CD8-positive, alpha-beta memory T cell (primary cell): ENCODE measurements around the gene AHNAK. TPM values are rescaled to one million over a fixed set of nuclear protein-coding genes. Genes with fewer than 3 reads are reported as not detected.
"Not testable (repeated sequence)": the region's sequence is repeated elsewhere in the genome, so short reads cannot be mapped to it uniquely, and the experiment has no call there.

ENCODE experiments used
- CTCF ChIA-PET: fragments of 350-600 bp; sonication (Branson Sonifier 250); formaldehyde crosslinking; loops from one replicate; lab custom pipeline; 2021; ENCODE audit warnings: antibody characterized with exemption; lab: Charles Lee
- POLR2A ChIA-PET: fragments of 350-600 bp; sonication (Branson Sonifier 250); formaldehyde crosslinking; loops from one replicate; lab custom pipeline; 2021; ENCODE audit warnings: antibody characterized with exemption; lab: Charles Lee
- DNase-seq, 5 donors: peaks; one replicate each; pipeline versions ENCODE4 v3.0.0 to v3.0.0-alpha.2; 2020 to 2022; ENCODE audit warnings: mixed read lengths in 1 of 5
- H3K27ac ChIP-seq: one replicate; pipeline ENCODE4 v1.7.0; 2013; ENCODE audit warnings: low read depth, mild to moderate bottlenecking, low read length, moderate library complexity
- H3K27me3 ChIP-seq: 2 replicates; pipeline ENCODE4 v1.7.0; 2013; ENCODE audit warnings: low read length, mild to moderate bottlenecking; ENCODE audit not compliant: insufficient read depth, poor library complexity, severe bottlenecking
- H3K36me3 ChIP-seq: 2 replicates; pipeline ENCODE4 v1.7.0; 2013; ENCODE audit warnings: mild to moderate bottlenecking, low read length, moderate library complexity; ENCODE audit not compliant: insufficient read depth
- H3K4me1 ChIP-seq: 2 replicates; pipeline ENCODE4 v1.7.0; 2013; ENCODE audit warnings: mild to moderate bottlenecking, low read length, moderate library complexity; ENCODE audit not compliant: insufficient read depth
- H3K4me3 ChIP-seq: 2 replicates; pipeline ENCODE4 v1.7.0; 2013; ENCODE audit warnings: mild to moderate bottlenecking, low read length
- H3K9me3 ChIP-seq: 2 replicates; pipeline ENCODE4 v1.7.0; 2013; ENCODE audit warnings: mild to moderate bottlenecking, low read length
- H3K27ac Mint-ChIP-seq, 8 donors: one replicate each; pipeline ENCODE4 v1.8.0; 2020 to 2021; ENCODE audit warnings: mixed read lengths in 8 of 8, mild to moderate bottlenecking in 6 of 8, inconsistent platforms in 3 of 8, moderate library complexity in 3 of 8
- H3K27me3 Mint-ChIP-seq, 2 donors: one replicate each; pipeline ENCODE4 v1.8.0; 2020 to 2021; ENCODE audit warnings: mixed read lengths in 2 of 2, mild to moderate bottlenecking in 1 of 2, moderate library complexity in 1 of 2
- H3K36me3 Mint-ChIP-seq, 3 donors: one replicate each; pipeline ENCODE4 v1.8.0; 2020 to 2021; ENCODE audit warnings: mixed read lengths in 3 of 3, inconsistent platforms in 1 of 3, mild to moderate bottlenecking in 1 of 3
- H3K4me1 Mint-ChIP-seq, 3 donors: one replicate each; pipeline ENCODE4 v1.8.0; 2020 to 2021; ENCODE audit warnings: mixed read lengths in 3 of 3, inconsistent platforms in 1 of 3, mild to moderate bottlenecking in 1 of 3
- H3K4me3 Mint-ChIP-seq, 7 donors: one replicate each; pipeline ENCODE4 v1.8.0; 2020 to 2021; ENCODE audit warnings: mixed read lengths in 7 of 7, mild to moderate bottlenecking in 6 of 7, moderate library complexity in 4 of 7, inconsistent platforms in 2 of 7
- H3K9me3 Mint-ChIP-seq, 5 donors: one replicate each; pipeline ENCODE4 v1.8.0; 2020 to 2022; ENCODE audit warnings: mixed read lengths in 5 of 5, mild to moderate bottlenecking in 3 of 5, moderate library complexity in 2 of 5, inconsistent platforms in 1 of 5
- polyA plus RNA-seq: library from polyadenylated mRNA; unstranded; fragments of 300-500 nt; fragmentation: Illumina TruSeq; gene quantifications from one replicate; pipeline ENCODE4 v1.2.3, GENCODE V29; 2021
- total RNA-seq, 2 experiments: library from RNA; stranded (reverse); gene quantifications; one replicate each; pipeline ENCODE4 v1.2.3, GENCODE V29; 2021

The AHNAK gene
- total and polyA plus RNA-seq, 3 experiments from 2014 or later: 125 to 193 (median 187) TPM

GRCh38 chr11:62571493-62571892, 24.9 kb upstream of the AHNAK start:
- H3K4me3 ChIP-seq: not testable (repeated sequence)

GRCh38 chr11:62570903-62571302, 24.3 kb upstream of the AHNAK start:
- POLR2A ChIA-PET, H3K4me3 ChIP-seq, H3K27me3 ChIP-seq, H3K27me3 Mint-ChIP-seq, H3K9me3 ChIP-seq, H3K9me3 Mint-ChIP-seq, DNase-seq, H3K27ac ChIP-seq: not testable (repeated sequence)
- peaks cover 24% of the 10 kb centered on the region for H3K4me1 ChIP-seq
- Mint-ChIP-seq H3K4me1 (peaks cover 57 to 75% (median 68%) of the 10 kb centered on the region in 3 donors), H3K27ac (peak overlapping the region in 7 of 8 donors; percentile 3 to 85 (median 28)), H3K36me3 (peaks cover 13 to 80% (median 22%) of the 10 kb centered on the region in 3 donors), H3K4me3 (peak overlapping the region in 4 of 7 donors; percentile 3 to 53 (median 34))
- peaks cover 36% of the 10 kb centered on the region for H3K36me3 ChIP-seq
- CTCF ChIA-PET: interaction anchor here (1.3 to 4.5 kb wide), 4 partner anchors 10 to 146 kb away, joined by 4 to 21 read pairs (median 7); partner anchors contain the start of gene TUT1

More at GRCh38 chr11:62571493-62571892, 24.9 kb upstream of the AHNAK start:
- H3K27me3 Mint-ChIP-seq, POLR2A ChIA-PET, DNase-seq, H3K27ac ChIP-seq, H3K9me3 ChIP-seq, H3K9me3 Mint-ChIP-seq, H3K27me3 ChIP-seq: not testable (repeated sequence)
- H3K27ac Mint-ChIP-seq: peak overlapping the region; percentile 3 to 98 (median 76)
- peaks cover 13 to 80% (median 18%) of the 10 kb centered on the region in 3 donors for H3K36me3 Mint-ChIP-seq
- peaks cover 24% of the 10 kb centered on the region for H3K4me1 ChIP-seq
- H3K36me3 ChIP-seq: peaks cover 33% of the 10 kb centered on the region
- peaks cover 53 to 69% (median 62%) of the 10 kb centered on the region in 3 donors for H3K4me1 Mint-ChIP-seq
- CTCF ChIA-PET: interaction anchor here (1.3 to 4.5 kb wide), 3 partner anchors 11 to 20 kb away, joined by 4 to 21 read pairs (median 4); partner anchors contain the start of gene TUT1
- H3K4me3 Mint-ChIP-seq: peak overlapping the region in 4 of 7 donors; percentile 21 to 98 (median 56)

GRCh38 chr11:62569611-62570010, 23.0 kb upstream of the AHNAK start:
- Mint-ChIP-seq H3K27ac (peak overlapping the region in 4 of 8 donors; percentile 28 to 55 (median 36)), H3K36me3 (peaks cover 18 to 84% (median 26%) of the 10 kb centered on the region in 3 donors), H3K4me1 (peaks cover 53 to 70% (median 70%) of the 10 kb centered on the region in 3 donors), H3K9me3 (no peaks in the 10 kb centered on the region), H3K27me3 (no peaks in the 10 kb centered on the region), H3K4me3 (peak overlapping the region in 2 of 7 donors; percentile 19 to 23)
- peaks cover 19% of the 10 kb centered on the region for H3K4me1 ChIP-seq
- H3K27ac ChIP-seq: no peak overlapping the region
- no peak overlapping the region for H3K4me3 ChIP-seq
- POLR2A ChIA-PET: interaction anchor here (0.9 kb wide), 1 partner anchor 22 kb away, joined by 3 read pairs; the partner anchor contains the start of gene TUT1
- CTCF ChIA-PET: interaction anchor here (1.4 to 4.5 kb wide), 7 partner anchors 9 to 145 kb away, joined by 3 to 21 read pairs (median 4); no protein-coding TSS in a partner anchor
- DNase-seq: no peak
- H3K27me3 ChIP-seq: no peaks in the 10 kb centered on the region
- H3K9me3 ChIP-seq: no peaks in the 10 kb centered on the region
- H3K36me3 ChIP-seq: peaks cover 41% of the 10 kb centered on the region

- H3K27me3 Mint-ChIP-seq: no peaks in the 10 kb centered on the region
- H3K9me3 Mint-ChIP-seq: no peaks in the 10 kb centered on the region
- peak overlapping the region; percentile 3 to 90 (median 80) for H3K27ac Mint-ChIP-seq
- peak overlapping the region in 3 of 7 donors; percentile 2 to 10 (median 5) for H3K4me3 Mint-ChIP-seq
- POLR2A ChIA-PET: interaction anchor here (1.2 kb wide), 1 partner anchor 10 kb away, joined by 4 read pairs; no protein-coding TSS in a partner anchor
- H3K4me3 ChIP-seq: no peak overlapping the region
- peaks cover 32 to 54% (median 53%) of the 10 kb centered on the region in 3 donors for H3K4me1 Mint-ChIP-seq
- peaks cover 8% of the 10 kb centered on the region for H3K4me1 ChIP-seq
- no peaks in the 10 kb centered on the region for H3K9me3 ChIP-seq
- H3K36me3 ChIP-seq: peaks cover 48% of the 10 kb centered on the region
- peaks cover 18 to 78% (median 23%) of the 10 kb centered on the region in 3 donors for H3K36me3 Mint-ChIP-seq
- H3K27ac ChIP-seq: no peak overlapping the region
- DNase-seq: no peak
- no peaks in the 10 kb centered on the region for H3K27me3 ChIP-seq
- CTCF ChIA-PET: interaction anchor here (1.0 to 4.7 kb wide), 7 partner anchors 9 to 177 kb away, joined by 3 to 27 read pairs (median 3); no protein-coding TSS in a partner anchor
Observed at GRCh38 chr11:62567018-62567633, 20.5 kb upstream of the AHNAK start.

- peaks cover 2% of the 10 kb centered on the region for H3K4me1 ChIP-seq
- Mint-ChIP-seq H3K9me3 (no peaks in the 10 kb centered on the region), H3K4me3 (no peak overlapping the region), H3K36me3 (peaks cover 14 to 75% (median 21%) of the 10 kb centered on the region in 3 donors), H3K4me1 (peaks cover 27 to 49% (median 49%) of the 10 kb centered on the region in 3 donors), H3K27ac (peak overlapping the region in 6 of 8 donors; percentile 33 to 90 (median 62)), H3K27me3 (no peaks in the 10 kb centered on the region)
- H3K4me3 ChIP-seq: no peak overlapping the region
- no peaks in the 10 kb centered on the region for H3K9me3 ChIP-seq
- CTCF ChIA-PET: interaction anchor here (1.1 to 4.7 kb wide), 5 partner anchors 8 to 173 kb away, joined by 3 to 27 read pairs (median 6); no protein-coding TSS in a partner anchor
- DNase-seq: no peak
- POLR2A ChIA-PET: no interaction called here
- H3K27me3 ChIP-seq: no peaks in the 10 kb centered on the region
- H3K36me3 ChIP-seq: peaks cover 41% of the 10 kb centered on the region
- no peak overlapping the region for H3K27ac ChIP-seq
Observed at GRCh38 chr11:62566247-62566646, 19.6 kb upstream of the AHNAK start.

GRCh38 chr11:62565100-62565802, 18.6 kb upstream of the AHNAK start:
- H3K9me3 Mint-ChIP-seq: no peaks in the 10 kb centered on the region
- peaks cover 8 to 76% (median 16%) of the 10 kb centered on the region in 3 donors for H3K36me3 Mint-ChIP-seq
- DNase-seq: no peak
- no peaks in the 10 kb centered on the region for H3K27me3 Mint-ChIP-seq
- CTCF ChIA-PET: interaction anchor here (1.2 to 4.7 kb wide), 6 partner anchors 11 to 172 kb away, joined by 3 to 27 read pairs (median 6); no protein-coding TSS in a partner anchor
- peak overlapping the region in 6 of 8 donors; percentile 6 to 90 (median 48) for H3K27ac Mint-ChIP-seq
- no peaks in the 10 kb centered on the region for H3K9me3 ChIP-seq
- H3K4me3 Mint-ChIP-seq: no peak overlapping the region
- H3K27me3 ChIP-seq: no peaks in the 10 kb centered on the region
- POLR2A ChIA-PET: no interaction called here
- peaks cover 9% of the 10 kb centered on the region for H3K4me1 ChIP-seq
- peaks cover 27 to 48% (median 47%) of the 10 kb centered on the region in 3 donors for H3K4me1 Mint-ChIP-seq
- no peak overlapping the region for H3K27ac ChIP-seq
- peaks cover 38% of the 10 kb centered on the region for H3K36me3 ChIP-seq
- no peak overlapping the region for H3K4me3 ChIP-seq

- H3K4me3 ChIP-seq, H3K27ac ChIP-seq, H3K27me3 ChIP-seq, H3K9me3 ChIP-seq, H3K9me3 Mint-ChIP-seq, H3K27me3 Mint-ChIP-seq, DNase-seq: not testable (repeated sequence)
- Histone ChIP-seq H3K4me1 (peaks cover 42% of the 10 kb centered on the region), H3K36me3 (peaks cover 37% of the 10 kb centered on the region)
- peak overlapping the region in 6 of 8 donors; percentile 2 to 88 (median 68) for H3K27ac Mint-ChIP-seq
- peak overlapping the region in 1 of 7 donors; percentile 44 for H3K4me3 Mint-ChIP-seq
- ChIA-PET CTCF (interaction anchor here (0.8 to 6.7 kb wide), 13 partner anchors 9 to 167 kb away, joined by 3 to 203 read pairs (median 8); partner anchors contain the start of genes AHNAK, EML3 and ROM1), POLR2A (interaction anchor here (0.7 to 11.9 kb wide), 2 partner anchors 19 to 30 kb away, joined by 7 to 193 read pairs; partner anchors contain the start of gene AHNAK)
- peaks cover 46 to 67% (median 63%) of the 10 kb centered on the region in 3 donors for H3K4me1 Mint-ChIP-seq
- H3K36me3 Mint-ChIP-seq: peaks cover 9 to 66% (median 16%) of the 10 kb centered on the region in 3 donors
Observed at GRCh38 chr11:62561677-62562230, 15.1 kb upstream of the AHNAK start.
